T-helper 2 cell treated with Interferon-gamma antibody and Interleukin-4, amounts not matched to agents 5 μg/mL and 100 μg/mL, for 36 hours (primary cell): ENCODE measurements around the gene SFMBT2.
"Not testable (repeated sequence)": the region's sequence is repeated elsewhere in the genome, so short reads cannot be mapped to it uniquely, and the experiment has no call there.

Source experiments
- DNase-seq: peaks from one replicate; pipeline ENCODE4 v3.0.0; 2021; ENCODE audit warnings: low spot score
- H3K27ac Mint-ChIP-seq: one replicate; pipeline ENCODE4 v1.8.0; 2021; ENCODE audit warnings: mild to moderate bottlenecking, mixed read lengths
- H3K27me3 Mint-ChIP-seq: one replicate; pipeline ENCODE4 v1.8.0; 2021; ENCODE audit warnings: low read depth, mixed read lengths
- H3K36me3 Mint-ChIP-seq: one replicate; pipeline ENCODE4 v1.8.0; 2021; ENCODE audit warnings: low read depth, mixed read lengths
- H3K4me1 Mint-ChIP-seq: one replicate; pipeline ENCODE4 v1.8.0; 2021; ENCODE audit warnings: low read depth, mixed read lengths
- H3K4me3 Mint-ChIP-seq: one replicate; pipeline ENCODE4 v1.8.0; 2022; ENCODE audit warnings: mild to moderate bottlenecking, moderate library complexity, mixed read lengths
- H3K9me3 Mint-ChIP-seq: one replicate; pipeline ENCODE4 v1.8.0; 2021; ENCODE audit warnings: mixed read lengths

The SFMBT2 gene

GRCh38 chr10:7218968-7219367 lies 191.9 kb downstream of the SFMBT2 start:
- Mint-ChIP-seq H3K27me3 (no peaks in the 10 kb centered on the region), H3K9me3 (peaks cover 8% of the 10 kb centered on the region), H3K4me1 (no peaks in the 10 kb centered on the region), H3K4me3 (no peak overlapping the region), H3K27ac (no peak overlapping the region), H3K36me3 (peaks cover 37% of the 10 kb centered on the region)
- DNase-seq, result no peak

GRCh38 chr10:7212696-7213095 lies 198.1 kb downstream of the SFMBT2 start:
- H3K36me3 Mint-ChIP-seq, result peaks cover 44% of the 10 kb centered on the region
- not testable (repeated sequence) for DNase-seq, H3K4me3 Mint-ChIP-seq, H3K27ac Mint-ChIP-seq, H3K4me1 Mint-ChIP-seq, H3K27me3 Mint-ChIP-seq, H3K9me3 Mint-ChIP-seq

GRCh38 chr10:7211857-7212577 lies 198.8 kb downstream of the SFMBT2 start:
- Mint-ChIP-seq H3K27ac (no peak overlapping the region), H3K4me1 (no peaks in the 10 kb centered on the region), H3K4me3 (no peak overlapping the region), H3K27me3 (no peaks in the 10 kb centered on the region), H3K36me3 (peaks cover 45% of the 10 kb centered on the region), H3K9me3 (no peaks in the 10 kb centered on the region)
- no peak for DNase-seq

- no peak overlapping the region for H3K4me3 Mint-ChIP-seq
- H3K9me3 Mint-ChIP-seq, result no peaks in the 10 kb centered on the region
- H3K36me3 Mint-ChIP-seq, result peaks cover 52% of the 10 kb centered on the region
- DNase-seq, result no peak
- no peaks in the 10 kb centered on the region for H3K4me1 Mint-ChIP-seq
- H3K27ac Mint-ChIP-seq, result no peak overlapping the region
- H3K27me3 Mint-ChIP-seq, result no peaks in the 10 kb centered on the region
Measured at GRCh38 chr10:7210516-7210915, 200.3 kb downstream of the SFMBT2 start.

- Mint-ChIP-seq H3K36me3 (peaks cover 55% of the 10 kb centered on the region), H3K4me3 (no peak overlapping the region), H3K9me3 (no peaks in the 10 kb centered on the region), H3K27ac (no peak overlapping the region), H3K4me1 (no peaks in the 10 kb centered on the region), H3K27me3 (no peaks in the 10 kb centered on the region)
- DNase-seq, result no peak
Measured at GRCh38 chr10:7209458-7209857, 201.4 kb downstream of the SFMBT2 start.

GRCh38 chr10:7206412-7207100 lies 204.3 kb downstream of the SFMBT2 start:
- H3K9me3 Mint-ChIP-seq, result no peaks in the 10 kb centered on the region
- peaks cover 58% of the 10 kb centered on the region for H3K36me3 Mint-ChIP-seq
- H3K27ac Mint-ChIP-seq, result no peak overlapping the region

GRCh38 chr10:7205656-7206055 lies 205.2 kb downstream of the SFMBT2 start:
- no peak overlapping the region for H3K27ac Mint-ChIP-seq

More at GRCh38 chr10:7206412-7207100, 204.3 kb downstream of the SFMBT2 start:
- Mint-ChIP-seq H3K4me1 (no peaks in the 10 kb centered on the region), H3K27me3 (no peaks in the 10 kb centered on the region), H3K4me3 (no peak overlapping the region)
- DNase-seq, result no peak

GRCh38 chr10:7202793-7203355 lies 208.0 kb downstream of the SFMBT2 start:
- Mint-ChIP-seq H3K9me3 (no peaks in the 10 kb centered on the region), H3K36me3 (peaks cover 71% of the 10 kb centered on the region), H3K4me3 (no peak overlapping the region), H3K27ac (no peak overlapping the region), H3K27me3 (no peaks in the 10 kb centered on the region), H3K4me1 (no peaks in the 10 kb centered on the region)
- no peak for DNase-seq

More at GRCh38 chr10:7205656-7206055, 205.2 kb downstream of the SFMBT2 start:
- Mint-ChIP-seq H3K9me3 (no peaks in the 10 kb centered on the region), H3K36me3 (peaks cover 64% of the 10 kb centered on the region), H3K27me3 (no peaks in the 10 kb centered on the region), H3K4me1 (no peaks in the 10 kb centered on the region), H3K4me3 (no peak overlapping the region)
- no peak for DNase-seq

GRCh38 chr10:7199152-7199760 lies 211.6 kb downstream of the SFMBT2 start:
- H3K4me3 Mint-ChIP-seq, result no peak overlapping the region
- no peak overlapping the region for H3K27ac Mint-ChIP-seq
- H3K36me3 Mint-ChIP-seq, result peaks cover 81% of the 10 kb centered on the region

GRCh38 chr10:7196284-7196683 lies 214.6 kb downstream of the SFMBT2 start:
- H3K27ac Mint-ChIP-seq, result peak overlapping the region; percentile 47
- peaks cover 81% of the 10 kb centered on the region for H3K36me3 Mint-ChIP-seq
- H3K4me3 Mint-ChIP-seq, result no peak overlapping the region
- peaks cover 42% of the 10 kb centered on the region for H3K4me1 Mint-ChIP-seq
- no peak for DNase-seq
- H3K9me3 Mint-ChIP-seq, result peaks cover 22% of the 10 kb centered on the region
- H3K27me3 Mint-ChIP-seq, result no peaks in the 10 kb centered on the region

More at GRCh38 chr10:7199152-7199760, 211.6 kb downstream of the SFMBT2 start:
- no peak for DNase-seq
- Mint-ChIP-seq H3K27me3 (no peaks in the 10 kb centered on the region), H3K9me3 (peaks cover 22% of the 10 kb centered on the region), H3K4me1 (peaks cover 15% of the 10 kb centered on the region)

- Mint-ChIP-seq H3K27me3 (no peaks in the 10 kb centered on the region), H3K9me3 (peaks cover 22% of the 10 kb centered on the region), H3K36me3 (peaks cover 77% of the 10 kb centered on the region), H3K4me3 (no peak overlapping the region), H3K27ac (no peak overlapping the region), H3K4me1 (peaks cover 46% of the 10 kb centered on the region)
- no peak for DNase-seq
Measured at GRCh38 chr10:7195118-7195517, 215.7 kb downstream of the SFMBT2 start.

- Mint-ChIP-seq H3K4me3 (peak overlapping the region; percentile 75), H3K9me3 (peaks cover 22% of the 10 kb centered on the region), H3K4me1 (peaks cover 46% of the 10 kb centered on the region), H3K27me3 (no peaks in the 10 kb centered on the region), H3K27ac (peak overlapping the region; percentile 92), H3K36me3 (peaks cover 74% of the 10 kb centered on the region)
- no peak for DNase-seq
Measured at GRCh38 chr10:7194571-7194970, 216.3 kb downstream of the SFMBT2 start.

- Mint-ChIP-seq H3K27ac (peak overlapping the region; percentile 92), H3K9me3 (peaks cover 22% of the 10 kb centered on the region), H3K4me3 (peak overlapping the region; percentile 75), H3K27me3 (no peaks in the 10 kb centered on the region), H3K4me1 (peaks cover 48% of the 10 kb centered on the region), H3K36me3 (peaks cover 77% of the 10 kb centered on the region)
- peak; percentile 62 for DNase-seq
Measured at GRCh38 chr10:7193369-7193768, 217.5 kb downstream of the SFMBT2 start.

GRCh38 chr10:7192831-7193361 lies 217.9 kb downstream of the SFMBT2 start:
- Mint-ChIP-seq H3K9me3 (peaks cover 22% of the 10 kb centered on the region), H3K4me1 (peaks cover 50% of the 10 kb centered on the region), H3K27me3 (no peaks in the 10 kb centered on the region), H3K4me3 (peak overlapping the region; percentile 75), H3K27ac (peak overlapping the region; percentile 92), H3K36me3 (peaks cover 77% of the 10 kb centered on the region)
- peak; percentile 76 for DNase-seq
